ENCODE data around the gene KLHDC8B. TPM values are rescaled to one million over a fixed set of nuclear protein-coding genes. Genes with fewer than 3 reads are reported as not detected.

KLHDC8B gene
- total and polyA plus RNA-seq, 12 donors, result 127 to 501 (median 237) TPM

GRCh38 chr3:49158103-49158709 is 13.2 kb upstream of the KLHDC8B start:
- no peak for TF ChIP-seq POLR2A (IDR thresholded peaks at IDR 0.05)
- TF ChIP-seq CTCF (IDR thresholded peaks at IDR 0.05), result peak in 4 of 6 experiments; percentile 17 to 47 (median 38)
- no peaks in the 10 kb centered on the region for H3K27me3 ChIP-seq
- peak in 3 of 7 donors; percentile 43 to 67 (median 61) for DNase-seq
- 70 to 78% (median 77%) methylated on average over 4 to 5 of the region's 5 CpGs for WGBS, 4 donors
- no peak overlapping the region for H3K4me3 ChIP-seq
- intact Hi-C loops (cut with DNase I), result no loop called here
- H3K36me3 ChIP-seq (replicated peaks in 1 of 2), result peaks cover 0 to 5% of the 10 kb centered on the region in 2 donors
- H3K4me1 ChIP-seq (replicated peaks in 1 of 2), result peaks cover 3 to 5% of the 10 kb centered on the region in 2 donors
- H3K27ac ChIP-seq, result no peak overlapping the region
- no peaks in the 10 kb centered on the region for H3K9me3 ChIP-seq (replicated peaks in 1 of 3)

- intact Hi-C loops (cut with DNase I), result no loop called here
- WGBS, 4 donors, result 45 to 60% (median 54%) methylated on average over 2 of the region's 2 CpGs
Observed at GRCh38 chr3:49158792-49159191, 12.6 kb upstream of the KLHDC8B start.

GRCh38 chr3:49161197-49161596 is 10.2 kb upstream of the KLHDC8B start:
- no peak for DNase-seq
- no peaks in the 10 kb centered on the region for H3K9me3 ChIP-seq (replicated peaks in 1 of 3)
- peaks cover 0 to 15% of the 10 kb centered on the region in 2 donors for H3K36me3 ChIP-seq (replicated peaks in 1 of 2)
- peaks cover 15 to 27% of the 10 kb centered on the region in 2 donors for H3K4me1 ChIP-seq (replicated peaks in 1 of 2)
- WGBS, 4 donors, result 91 to 100% (median 94%) methylated on average over 2 of the region's 2 CpGs
- no peak overlapping the region for H3K27ac ChIP-seq
- intact Hi-C loops (cut with DNase I), result no loop called here
- no peak overlapping the region for H3K4me3 ChIP-seq
- H3K27me3 ChIP-seq, result no peaks in the 10 kb centered on the region
- TF ChIP-seq POLR2A (IDR thresholded peaks at IDR 0.05) (no peak), CTCF (IDR thresholded peaks at IDR 0.05) (no peak)

More at GRCh38 chr3:49158792-49159191, 12.6 kb upstream of the KLHDC8B start:
- peak in 1 of 7 donors; percentile 22 for DNase-seq
- no peaks in the 10 kb centered on the region for H3K27me3 ChIP-seq
- no peak overlapping the region for H3K27ac ChIP-seq
- peaks cover 4 to 11% of the 10 kb centered on the region in 2 donors for H3K4me1 ChIP-seq (replicated peaks in 1 of 2)
- TF ChIP-seq POLR2A (IDR thresholded peaks at IDR 0.05), result no peak
- TF ChIP-seq CTCF (IDR thresholded peaks at IDR 0.05), result no peak
- no peaks in the 10 kb centered on the region for H3K9me3 ChIP-seq (replicated peaks in 1 of 3)
- peaks cover 0 to 11% of the 10 kb centered on the region in 2 donors for H3K36me3 ChIP-seq (replicated peaks in 1 of 2)
- H3K4me3 ChIP-seq, result no peak overlapping the region

- no peak overlapping the region for H3K4me3 ChIP-seq
- DNase-seq, result no peak
- no peaks in the 10 kb centered on the region for H3K27me3 ChIP-seq
- WGBS, 4 donors, result 57 to 91% (median 75%) methylated on average over 3 of the region's 3 CpGs
- peaks cover 20 to 33% of the 10 kb centered on the region in 2 donors for H3K4me1 ChIP-seq (replicated peaks in 1 of 2)
- no peaks in the 10 kb centered on the region for H3K9me3 ChIP-seq (replicated peaks in 1 of 3)
- H3K36me3 ChIP-seq (replicated peaks in 1 of 2), result peaks cover 0 to 15% of the 10 kb centered on the region in 2 donors
- H3K27ac ChIP-seq, result no peak overlapping the region
- intact Hi-C loops (cut with DNase I), result no loop called here
- TF ChIP-seq POLR2A (IDR thresholded peaks at IDR 0.05) (no peak), CTCF (IDR thresholded peaks at IDR 0.05) (no peak)
Observed at GRCh38 chr3:49161808-49162530, 9.4 kb upstream of the KLHDC8B start.
